ENCODE data around the gene OR2F2.
A peak's percentile ranks its signal among the peaks of the same experiment; 100 is the strongest.

OR2F2 gene

GRCh38 chr7:143914938-143915652, 19.9 kb upstream of the OR2F2 start:
- DNase-seq: no peak

- no peak for DNase-seq
These were observed 10.2 kb upstream of the OR2F2 start for GRCh38 chr7:143924851-143925250.

GRCh38 chr7:143929224-143929920, 5.7 kb upstream of the OR2F2 start:
- no peak for DNase-seq

- no peak for DNase-seq
These were observed 3.3 kb upstream of the OR2F2 start for GRCh38 chr7:143931739-143932138.

GRCh38 chr7:143936087-143937009, 1.3 kb downstream of the OR2F2 start:
- peak; percentile 70 for DNase-seq

- DNase-seq: no peak
These were observed 3.6 kb downstream of the OR2F2 start for GRCh38 chr7:143938379-143939243.

- DNase-seq: no peak
These were observed 10.4 kb downstream of the OR2F2 start for GRCh38 chr7:143945423-143945822.

GRCh38 chr7:143947111-143947510, 12.1 kb downstream of the OR2F2 start:
- DNase-seq: no peak

- DNase-seq: no peak
These were observed 13.7 kb downstream of the OR2F2 start for GRCh38 chr7:143948733-143949132.

GRCh38 chr7:143953421-143953820, 18.4 kb downstream of the OR2F2 start:
- DNase-seq: no peak

GRCh38 chr7:143954135-143954534, 19.1 kb downstream of the OR2F2 start:
- DNase-seq: no peak

GRCh38 chr7:143954544-143954943, 19.5 kb downstream of the OR2F2 start, which contains the start of gene OR2F1:
TSS of gene OR2F1 (plus strand) at chr7:143954844. CDS start at chr7:143959971, 5,127 bp downstream.
- DNase-seq: no peak

GRCh38 chr7:143958781-143959180, 23.7 kb downstream of the OR2F2 start:
- DNase-seq: no peak

GRCh38 chr7:143960813-143961610, 26.0 kb downstream of the OR2F2 start:
- no peak for DNase-seq

- no peak for DNase-seq
These were observed 30.2 kb downstream of the OR2F2 start for GRCh38 chr7:143965280-143965679.

- no peak for DNase-seq
These were observed 32.4 kb downstream of the OR2F2 start for GRCh38 chr7:143967398-143967797.

GRCh38 chr7:143973870-143974416, 38.9 kb downstream of the OR2F2 start:
- no peak for DNase-seq

- no peak for DNase-seq
These were observed 39.4 kb downstream of the OR2F2 start for GRCh38 chr7:143974459-143974858.

- DNase-seq: no peak
These were observed 40.6 kb downstream of the OR2F2 start for GRCh38 chr7:143975617-143976016.

- DNase-seq: no peak
These were observed 43.6 kb downstream of the OR2F2 start for GRCh38 chr7:143978585-143978984.

- DNase-seq: peak; percentile 60
These were observed 44.3 kb downstream of the OR2F2 start for GRCh38 chr7:143979359-143979758.
